ENCODE results near the gene ENTPD8. TPM values are rescaled to one million over a fixed set of nuclear protein-coding genes. Genes with fewer than 3 reads are reported as not detected.
A peak's percentile ranks its signal among the peaks of the same experiment; 100 is the strongest.
"Not testable (repeated sequence)": the region's sequence is repeated elsewhere in the genome, so short reads cannot be mapped to it uniquely, and the experiment has no call there.

The ENTPD8 gene
- total and polyA plus RNA-seq, 8 donors: 0.98 to 4.7 (median 2.0) TPM

DNA sequence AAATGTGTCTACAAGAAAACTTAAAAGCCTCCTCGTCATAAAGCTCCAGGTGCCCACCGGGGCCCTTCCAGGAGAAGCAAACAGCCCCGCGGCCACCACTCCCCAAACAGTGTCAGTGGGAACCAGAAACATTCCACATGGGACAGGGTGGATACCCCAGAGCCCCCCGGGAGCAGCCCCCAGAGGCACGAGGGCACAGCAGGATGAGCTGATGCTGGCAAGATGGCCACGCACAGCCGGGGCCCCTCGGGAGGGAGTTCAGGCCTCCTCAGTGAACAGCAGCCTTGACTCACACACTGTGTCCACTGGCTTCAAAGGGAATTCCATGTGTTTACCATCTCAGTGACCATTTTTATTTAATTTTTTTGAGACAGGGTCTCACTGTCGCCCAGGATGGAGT lies 28.7 kb downstream of the ENTPD8 start:
- H3K9me3 ChIP-seq: no peaks in the 10 kb centered on the region
- 81 to 84% methylated on average over 10 of the region's 10 CpGs for WGBS, 2 donors
- DNase-seq: peak in 1 of 6 donors; percentile 53
- peaks cover 0 to under 1% (median 0%) of the 10 kb centered on the region in 3 donors for H3K4me1 ChIP-seq
- no peak for FAIRE-seq
- no peaks in the 10 kb centered on the region for H3K27me3 ChIP-seq
- peak overlapping the region; percentile 58 to 75 (median 70) for H3K27ac ChIP-seq
- intact Hi-C loops (cut with DNase I): loop anchor here in 1 of 3 donors (5.0 kb wide), 1 partner anchor 130 kb away; no protein-coding TSS in a partner anchor
- H3K4me3 ChIP-seq: no peak overlapping the region
- ATAC-seq: no peak
- no peaks in the 10 kb centered on the region for H3K36me3 ChIP-seq
- TF ChIP-seq, protein P1, sequence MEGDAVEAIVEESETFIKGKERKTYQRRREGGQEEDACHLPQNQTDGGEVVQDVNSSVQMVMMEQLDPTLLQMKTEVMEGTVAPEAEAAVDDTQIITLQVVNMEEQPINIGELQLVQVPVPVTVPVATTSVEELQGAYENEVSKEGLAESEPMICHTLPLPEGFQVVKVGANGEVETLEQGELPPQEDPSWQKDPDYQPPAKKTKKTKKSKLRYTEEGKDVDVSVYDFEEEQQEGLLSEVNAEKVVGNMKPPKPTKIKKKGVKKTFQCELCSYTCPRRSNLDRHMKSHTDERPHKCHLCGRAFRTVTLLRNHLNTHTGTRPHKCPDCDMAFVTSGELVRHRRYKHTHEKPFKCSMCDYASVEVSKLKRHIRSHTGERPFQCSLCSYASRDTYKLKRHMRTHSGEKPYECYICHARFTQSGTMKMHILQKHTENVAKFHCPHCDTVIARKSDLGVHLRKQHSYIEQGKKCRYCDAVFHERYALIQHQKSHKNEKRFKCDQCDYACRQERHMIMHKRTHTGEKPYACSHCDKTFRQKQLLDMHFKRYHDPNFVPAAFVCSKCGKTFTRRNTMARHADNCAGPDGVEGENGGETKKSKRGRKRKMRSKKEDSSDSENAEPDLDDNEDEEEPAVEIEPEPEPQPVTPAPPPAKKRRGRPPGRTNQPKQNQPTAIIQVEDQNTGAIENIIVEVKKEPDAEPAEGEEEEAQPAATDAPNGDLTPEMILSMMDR (IDR thresholded peaks at IDR 0.05): no peak

DNA sequence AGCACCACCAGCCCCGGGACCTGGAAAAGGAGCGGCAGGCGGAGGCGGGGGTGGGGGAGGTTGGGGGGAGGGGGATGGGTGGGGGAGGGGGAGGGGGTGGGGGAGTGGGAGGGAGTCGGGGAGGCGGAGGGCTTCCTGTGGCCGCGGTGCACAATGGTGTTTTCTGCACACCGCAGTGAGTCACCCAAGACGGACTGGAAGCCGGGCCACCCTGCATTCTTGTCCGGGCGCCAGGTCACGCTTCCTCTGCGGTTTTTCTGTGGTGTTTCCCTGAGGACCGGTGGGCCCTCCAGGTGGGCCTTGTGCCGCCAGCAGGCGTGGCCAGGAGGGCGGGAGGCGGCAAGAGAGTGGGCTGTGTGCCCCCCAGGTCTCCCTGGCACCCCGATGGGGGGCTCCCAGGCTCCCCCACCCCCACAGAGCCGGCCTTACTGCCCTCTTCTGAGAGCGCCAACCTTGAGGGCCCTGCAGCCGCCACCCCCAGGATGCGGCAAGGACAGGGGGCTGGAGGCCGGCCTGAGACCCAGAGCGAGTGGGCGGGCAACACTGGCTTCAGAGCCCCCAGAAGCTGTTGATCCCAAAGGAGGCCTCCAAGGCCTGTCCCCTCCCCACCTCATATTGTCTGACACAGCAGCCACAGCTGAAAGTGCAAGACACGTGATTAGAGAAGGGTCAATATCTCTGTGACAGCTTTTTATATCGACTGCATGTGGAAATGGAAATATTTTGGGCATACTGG lies 29.3 kb downstream of the ENTPD8 start:
- DNase-seq: peak; percentile 70 to 86 (median 76)
- Histone ChIP-seq H3K36me3 (no peaks in the 10 kb centered on the region), H3K27ac (peak overlapping the region; percentile 58 to 80 (median 74)), H3K9me3 (no peaks in the 10 kb centered on the region), H3K27me3 (no peaks in the 10 kb centered on the region), H3K4me1 (peaks cover 0 to 4% (median 0%) of the 10 kb centered on the region in 3 donors), H3K4me3 (no peak overlapping the region)
- no peak for FAIRE-seq
- intact Hi-C loops (cut with DNase I): loop anchor here in 1 of 3 donors (5.0 kb wide), 1 partner anchor 130 kb away; no protein-coding TSS in a partner anchor
- 58 to 59% methylated on average over 24 to 27 of the region's 30 CpGs for WGBS, 2 donors
- ATAC-seq: peak; percentile 44 to 62 (median 58)
- TF ChIP-seq, protein P1 (IDR thresholded peaks at IDR 0.05): no peak

DNA sequence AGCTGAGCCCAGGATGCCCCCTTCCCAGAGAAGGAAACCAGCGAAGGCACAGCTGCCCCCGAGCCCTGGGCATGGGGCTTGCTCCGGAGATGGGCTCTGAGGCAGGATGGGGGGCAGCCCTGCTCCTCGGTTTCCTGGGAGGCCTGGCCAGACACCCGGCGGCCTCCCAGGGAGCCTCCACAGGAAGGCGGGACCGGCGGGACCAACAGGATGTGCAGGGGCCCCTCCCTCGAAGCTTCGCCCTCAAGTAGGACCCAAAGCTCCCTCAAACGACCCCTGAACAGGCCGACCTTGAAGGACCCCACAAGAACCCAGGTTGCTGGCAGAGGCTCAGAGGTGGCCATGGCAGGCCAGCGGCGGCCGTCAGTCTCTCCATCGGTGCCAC lies 29.9 kb downstream of the ENTPD8 start:
- Histone ChIP-seq H3K4me1 (peaks cover 0 to 4% (median 0%) of the 10 kb centered on the region in 3 donors), H3K27me3 (no peaks in the 10 kb centered on the region), H3K4me3 (peak overlapping the region in 1 of 4 donors; percentile 12), H3K27ac (peak overlapping the region; percentile 56 to 80 (median 62)), H3K9me3 (no peaks in the 10 kb centered on the region), H3K36me3 (no peaks in the 10 kb centered on the region)
- 49 to 51% methylated on average over 7 to 17 of the region's 17 CpGs for WGBS, 2 donors
- intact Hi-C loops (cut with DNase I): loop anchor here in 1 of 3 donors (5.0 kb wide), 1 partner anchor 129 kb away; no protein-coding TSS in a partner anchor
- DNase-seq (peak in 1 of 6 donors; percentile 63), FAIRE-seq (no peak), ATAC-seq (peak in 2 of 4 donors; percentile 4 to 6)
- TF ChIP-seq, protein P1 (IDR thresholded peaks at IDR 0.05): no peak

DNA sequence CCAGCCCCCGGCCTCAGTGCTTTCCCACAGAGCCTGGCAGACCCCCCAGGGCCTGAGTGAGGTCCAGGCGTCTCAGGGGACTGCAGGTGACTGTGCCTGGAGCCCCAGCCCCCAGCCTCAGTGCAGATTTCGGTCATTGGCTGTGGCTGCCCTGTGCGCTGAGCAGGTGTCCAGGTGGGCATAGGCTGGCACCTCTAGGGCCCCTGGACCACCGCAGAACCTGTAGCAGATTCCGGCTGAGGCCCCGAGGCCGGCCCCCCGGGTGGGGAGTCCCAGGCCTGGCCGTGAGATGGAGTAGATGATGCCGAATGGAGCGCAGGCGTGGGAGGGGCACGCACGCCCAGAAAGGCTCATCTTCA lies 30.3 kb downstream of the ENTPD8 start:
- no peaks in the 10 kb centered on the region for H3K27me3 ChIP-seq
- no peak for FAIRE-seq
- WGBS, 2 donors: 75 to 83% methylated on average over 15 of the region's 15 CpGs
- H3K36me3 ChIP-seq: no peaks in the 10 kb centered on the region
- intact Hi-C loops (cut with DNase I): loop anchor here in 1 of 3 donors (5.0 kb wide), 1 partner anchor 129 kb away; no protein-coding TSS in a partner anchor
- no peaks in the 10 kb centered on the region for H3K9me3 ChIP-seq
- H3K4me3 ChIP-seq: peak overlapping the region in 1 of 4 donors; percentile 12
- DNase-seq: peak in 1 of 6 donors; percentile 77
- H3K27ac ChIP-seq: peak overlapping the region; percentile 56 to 80 (median 62)
- H3K4me1 ChIP-seq: peaks cover 0 to 4% (median 0%) of the 10 kb centered on the region in 3 donors
- peak in 1 of 4 donors; percentile 27 for ATAC-seq
- TF ChIP-seq, protein P1 (IDR thresholded peaks at IDR 0.05): no peak

DNA sequence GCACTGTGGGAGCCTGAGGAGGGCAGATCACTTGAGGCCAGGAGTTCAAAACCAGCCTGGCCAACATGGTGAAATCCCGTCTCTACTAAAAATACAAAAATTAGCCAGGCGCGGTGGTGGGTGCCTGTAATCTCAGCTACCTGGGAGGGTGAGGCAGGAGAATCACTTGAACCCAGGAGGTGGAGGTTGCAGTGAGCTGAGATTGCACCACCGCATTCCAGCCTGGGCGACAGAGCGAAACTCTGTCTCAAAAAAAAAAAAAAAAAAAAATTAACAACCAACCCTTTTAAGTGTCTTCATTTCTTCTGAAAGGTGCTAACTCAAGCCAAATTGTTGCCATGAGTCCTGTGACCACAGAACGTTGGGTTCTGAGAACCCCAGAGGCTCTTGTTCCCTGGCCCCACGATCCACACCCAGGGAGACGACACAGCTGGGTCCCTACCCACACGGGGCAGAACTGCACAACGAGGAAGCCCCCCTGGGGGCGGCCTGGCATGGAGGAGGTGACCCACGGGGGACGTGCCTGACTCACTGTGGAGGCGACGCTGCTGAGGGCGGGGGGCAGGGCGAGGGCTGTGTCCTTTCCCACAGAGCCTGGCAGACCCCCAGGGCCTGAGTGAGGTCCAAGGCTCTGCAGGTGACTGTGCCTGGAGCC lies 30.8 kb downstream of the ENTPD8 start:
- DNase-seq (peak in 1 of 6 donors; percentile 73), ATAC-seq (peak in 3 of 4 donors; percentile 1 to 7 (median 3))
- H3K27ac ChIP-seq: peak overlapping the region; percentile 56 to 80 (median 62)
- not testable (repeated sequence) for H3K4me1 ChIP-seq, H3K9me3 ChIP-seq, H3K36me3 ChIP-seq, H3K27me3 ChIP-seq, FAIRE-seq, H3K4me3 ChIP-seq
- intact Hi-C loops (cut with DNase I): loop anchor here in 1 of 3 donors (5.0 kb wide), 1 partner anchor 128 kb away; no protein-coding TSS in a partner anchor
- WGBS, 2 donors: 61 to 62% methylated on average over 16 to 18 of the region's 18 CpGs
